SK-N-SH (cell line): Measurements from ENCODE around the gene TAOK3.

Experiments used
- CTCF ChIP-seq: fragments of 200-600 bp; sonication (generic); IDR thresholded peaks from 2 replicates; pipeline ENCODE4 v1.6.1; 2017; ENCODE audit warnings: antibody characterized with exemption, mild to moderate bottlenecking, moderate library complexity
- EP300 ChIP-seq, 2 experiments: IDR thresholded peaks; 2 replicates each; pipeline versions ENCODE4 v1.4.0 to v1.6.1; 2012; ENCODE audit warnings: borderline replicate concordance in 1 of 2, low read depth in 1 of 2, low read length in 1 of 2
- FOXM1 ChIP-seq: IDR thresholded peaks from 2 replicates; pipeline ENCODE4 v1.4.0; 2012; ENCODE audit warnings: low read depth, mild to moderate bottlenecking
- JUND ChIP-seq: IDR thresholded peaks from 2 replicates; pipeline ENCODE4 v1.4.0; 2012
- MEF2A ChIP-seq: IDR thresholded peaks from 2 replicates; pipeline ENCODE4 v1.4.0; 2012; ENCODE audit warnings: low read depth, borderline replicate concordance
- POLR2AphosphoS5 ChIP-seq: IDR thresholded peaks from 2 replicates; pipeline ENCODE4 v1.6.1; 2012; ENCODE audit warnings: low read depth, low read length
- RAD21 ChIP-seq: IDR thresholded peaks from 2 replicates; pipeline ENCODE4 v1.6.1; 2012; ENCODE audit warnings: mild to moderate bottlenecking, low read length
- REST ChIP-seq: IDR thresholded peaks from 2 replicates; pipeline ENCODE4 v1.6.1; 2012; ENCODE audit warnings: mild to moderate bottlenecking, low read depth, low read length, moderate library complexity
- RFX5 ChIP-seq: IDR thresholded peaks from 2 replicates; pipeline ENCODE4 v1.6.1; 2012; ENCODE audit warnings: mild to moderate bottlenecking, improper control_type of control experiment, low read length
- SMC3 ChIP-seq: IDR thresholded peaks from 2 replicates; pipeline ENCODE4 v1.6.1; 2012; ENCODE audit warnings: low read depth, low read length, improper control_type of control experiment
- TAF1 ChIP-seq: IDR thresholded peaks from 2 replicates; pipeline ENCODE4 v1.6.1; 2012; ENCODE audit warnings: low read depth, mild to moderate bottlenecking, low read length, moderate library complexity, borderline replicate concordance
- USF2 ChIP-seq: fragments of 150-350 bp; IDR thresholded peaks from 2 replicates; pipeline ENCODE4 v1.6.1; 2017; ENCODE audit warnings: antibody characterized with exemption, low read length, low read depth, borderline replicate concordance
- ZBTB33 ChIP-seq: IDR thresholded peaks from 2 replicates; pipeline ENCODE4 v1.4.0; 2012; ENCODE audit warnings: low read depth, borderline replicate concordance

GRCh38 chr12:118101051-118101450, 271.7 kb downstream of the TAOK3 start:
- TF ChIP-seq CTCF (no peak), ZBTB33 (no peak), POLR2AphosphoS5 (no peak), EP300 (IDR thresholded peaks at IDR 0.05; ENCODE audit: borderline replicate concordance in 1 of 2, low read depth in 1 of 2, low read length in 1 of 2) (no peak), RFX5 (no peak), SMC3 (no peak), USF2 (no peak), RAD21 (no peak), FOXM1 (no peak), REST (no peak), TAF1 (no peak), JUND (no peak), MEF2A (no peak)
